ENCODE data around the gene KLKB1. TPM values are rescaled to one million over a fixed set of nuclear protein-coding genes. Genes with fewer than 3 reads are reported as not detected.

Gene KLKB1
- total RNA-seq, 3 donors from 2014 or later = 1.1 to 2.4 (median 1.5) TPM

DNA sequence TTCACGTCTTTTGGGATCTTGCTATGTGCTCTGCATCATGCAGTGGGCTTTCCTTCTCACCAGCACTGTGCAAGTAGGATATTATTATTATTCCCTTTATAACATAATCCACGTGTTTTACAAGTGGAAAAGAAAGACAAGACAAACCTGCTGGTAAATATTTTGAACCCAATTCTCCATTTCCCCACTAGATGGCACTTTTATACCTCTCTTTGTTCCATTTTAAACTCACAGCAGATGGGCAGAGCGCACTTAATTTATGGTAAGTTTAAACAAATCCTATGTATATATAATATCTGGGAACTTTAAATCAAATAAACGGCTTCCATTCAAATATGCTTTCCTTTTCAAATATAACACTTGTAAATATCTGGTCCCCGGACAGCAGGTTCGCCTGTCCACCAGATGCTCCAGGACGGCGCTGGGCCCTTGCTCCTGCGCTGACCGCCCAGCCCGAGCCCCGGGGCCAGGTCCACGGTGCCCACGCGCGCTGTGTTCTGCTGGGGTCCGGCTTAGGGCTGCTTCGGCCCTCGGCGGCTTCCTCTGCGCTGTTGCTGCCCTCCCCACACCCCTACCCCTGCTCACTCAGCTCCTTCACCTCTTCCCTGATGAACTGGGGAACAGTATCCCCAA is 69.8 kb downstream of the KLKB1 start:
- H3K4me1 ChIP-seq (ENCODE audit: low read depth) = peaks cover 9% of the 10 kb centered on the region
- TF ChIP-seq, protein P1, sequence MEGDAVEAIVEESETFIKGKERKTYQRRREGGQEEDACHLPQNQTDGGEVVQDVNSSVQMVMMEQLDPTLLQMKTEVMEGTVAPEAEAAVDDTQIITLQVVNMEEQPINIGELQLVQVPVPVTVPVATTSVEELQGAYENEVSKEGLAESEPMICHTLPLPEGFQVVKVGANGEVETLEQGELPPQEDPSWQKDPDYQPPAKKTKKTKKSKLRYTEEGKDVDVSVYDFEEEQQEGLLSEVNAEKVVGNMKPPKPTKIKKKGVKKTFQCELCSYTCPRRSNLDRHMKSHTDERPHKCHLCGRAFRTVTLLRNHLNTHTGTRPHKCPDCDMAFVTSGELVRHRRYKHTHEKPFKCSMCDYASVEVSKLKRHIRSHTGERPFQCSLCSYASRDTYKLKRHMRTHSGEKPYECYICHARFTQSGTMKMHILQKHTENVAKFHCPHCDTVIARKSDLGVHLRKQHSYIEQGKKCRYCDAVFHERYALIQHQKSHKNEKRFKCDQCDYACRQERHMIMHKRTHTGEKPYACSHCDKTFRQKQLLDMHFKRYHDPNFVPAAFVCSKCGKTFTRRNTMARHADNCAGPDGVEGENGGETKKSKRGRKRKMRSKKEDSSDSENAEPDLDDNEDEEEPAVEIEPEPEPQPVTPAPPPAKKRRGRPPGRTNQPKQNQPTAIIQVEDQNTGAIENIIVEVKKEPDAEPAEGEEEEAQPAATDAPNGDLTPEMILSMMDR (IDR thresholded peaks at IDR 0.05) = peak; percentile 46
- no peak overlapping the region for H3K4me3 ChIP-seq
- no peaks in the 10 kb centered on the region for H3K36me3 ChIP-seq (ENCODE audit: low read depth)
- intact Hi-C loops (cut with DNase I, micrococcal nuclease) = loop anchor here (5.0 to 10.0 kb wide), 2 partner anchors 288 to 295 kb away; no protein-coding TSS in a partner anchor
- no peaks in the 10 kb centered on the region for H3K9me3 ChIP-seq
- DNase-seq = peak in 2 of 3 donors; percentile 32 to 33
- ATAC-seq = peak; percentile 64

GRCh38 chr4:186298031-186298647 is 70.8 kb downstream of the KLKB1 start:
- peaks cover 9% of the 10 kb centered on the region for H3K4me1 ChIP-seq (ENCODE audit: low read depth)
- no peak for ATAC-seq

GRCh38 chr4:186299291-186299690 is 72.0 kb downstream of the KLKB1 start:
- TF ChIP-seq, protein P1 (IDR thresholded peaks at IDR 0.05) = no peak
- Histone ChIP-seq H3K36me3 (ENCODE audit: low read depth) (no peaks in the 10 kb centered on the region), H3K9me3 (no peaks in the 10 kb centered on the region), H3K4me3 (no peak overlapping the region), H3K4me1 (ENCODE audit: low read depth) (peaks cover 9% of the 10 kb centered on the region)
- DNase-seq (no peak), ATAC-seq (peak; percentile 12)
- intact Hi-C loops (cut with DNase I, micrococcal nuclease) = loop anchor here (5.0 to 10.0 kb wide), 2 partner anchors 286 to 293 kb away; no protein-coding TSS in a partner anchor

More at GRCh38 chr4:186298031-186298647, 70.8 kb downstream of the KLKB1 start:
- Histone ChIP-seq H3K4me3 (no peak overlapping the region), H3K9me3 (no peaks in the 10 kb centered on the region), H3K36me3 (ENCODE audit: low read depth) (no peaks in the 10 kb centered on the region)
- intact Hi-C loops (cut with DNase I, micrococcal nuclease) = loop anchor here (5.0 to 10.0 kb wide), 2 partner anchors 287 to 294 kb away; no protein-coding TSS in a partner anchor
- peak in 1 of 3 donors; percentile 30 for DNase-seq
- TF ChIP-seq, protein P1 (IDR thresholded peaks at IDR 0.05) = no peak

- TF ChIP-seq, protein P1 (IDR thresholded peaks at IDR 0.05) = no peak
- Histone ChIP-seq H3K4me3 (no peak overlapping the region), H3K4me1 (ENCODE audit: low read depth) (peaks cover 9% of the 10 kb centered on the region), H3K36me3 (ENCODE audit: low read depth) (no peaks in the 10 kb centered on the region), H3K9me3 (no peaks in the 10 kb centered on the region)
- DNase-seq (no peak), ATAC-seq (peak; percentile 86)
- intact Hi-C loops (cut with DNase I, micrococcal nuclease) = no loop called here
Measured at GRCh38 chr4:186300659-186301390, 73.5 kb downstream of the KLKB1 start.

GRCh38 chr4:186304216-186304615 is 76.9 kb downstream of the KLKB1 start:
- no peak overlapping the region for H3K4me3 ChIP-seq
- H3K9me3 ChIP-seq = no peaks in the 10 kb centered on the region
- no peaks in the 10 kb centered on the region for H3K36me3 ChIP-seq (ENCODE audit: low read depth)
- intact Hi-C loops (cut with DNase I, micrococcal nuclease) = no loop called here
- H3K4me1 ChIP-seq (ENCODE audit: low read depth) = peaks cover 9% of the 10 kb centered on the region
- TF ChIP-seq, protein P1 (IDR thresholded peaks at IDR 0.05) = no peak
- ATAC-seq (no peak), DNase-seq (no peak)
